Measurements from ENCODE around the gene SNTN.

SNTN gene

GRCh38 chr3:63655519-63655918 is 3.0 kb downstream of the SNTN start:
- H2BK5ac ChIP-seq (ENCODE audit: low read length), result no peak overlapping the region
- H3K27ac ChIP-seq (replicated peaks; ENCODE audit: low read length), result no peak overlapping the region
- H2AK5ac ChIP-seq (ENCODE audit: low read depth, low read length), result no peak overlapping the region
- H2AFZ ChIP-seq (ENCODE audit: low read length), result no peak overlapping the region
- no peak overlapping the region for H2BK15ac ChIP-seq (ENCODE audit: low read length)
- H3K4ac ChIP-seq (ENCODE audit: low read length), result no peak overlapping the region
- H3K4me1 ChIP-seq (ENCODE audit: control insufficient read depth in 2 of 2, insufficient read depth in 1 of 2, low read depth in 1 of 2, low read length in 2 of 2), result peaks cover 0 to 2% of the 10 kb centered on the region in 2 donors
- H4K8ac ChIP-seq (ENCODE audit: low read depth, low read length), result no peak overlapping the region
- no peak for DNase-seq (ENCODE audit: low spot score)
- H3K9ac ChIP-seq (ENCODE audit: low read depth, low read length, poor library complexity), result no peak overlapping the region
- no peak overlapping the region for H2BK12ac ChIP-seq (ENCODE audit: low read length)
- H3K4me2 ChIP-seq (ENCODE audit: insufficient read depth, low read length, poor library complexity, severe bottlenecking), result no peak overlapping the region
- H4K91ac ChIP-seq (ENCODE audit: low read depth, low read length, poor library complexity), result no peak overlapping the region
- H3K36me3 ChIP-seq (replicated peaks in 1 of 2; ENCODE audit: control insufficient read depth in 2 of 2, insufficient read depth in 2 of 2, low read length in 2 of 2), result no peaks in the 10 kb centered on the region
- no CpG with 5 or more reads among the region's 4 CpGs for WGBS, 2 donors (ENCODE audit: extremely low coverage in 2 of 2, insufficient read length in 2 of 2, insufficient replicate concordance in 1 of 2)
- H3K79me1 ChIP-seq (ENCODE audit: low read depth, low read length), result no peaks in the 10 kb centered on the region
- no peak overlapping the region for H3K4me3 ChIP-seq (ENCODE audit: low read length in 2 of 2)
- H2BK120ac ChIP-seq (ENCODE audit: low read depth, low read length), result no peak overlapping the region
- no peaks in the 10 kb centered on the region for H3K9me3 ChIP-seq (replicated peaks in 1 of 2; ENCODE audit: control insufficient read depth in 2 of 2, insufficient read depth in 1 of 2, low read depth in 1 of 2, low read length in 2 of 2)
- H3K18ac ChIP-seq (ENCODE audit: low read length), result no peak overlapping the region
- H3K27me3 ChIP-seq (ENCODE audit: control insufficient read depth in 3 of 3, insufficient read depth in 3 of 3, low read depth in 1 of 3, low read length in 3 of 3), result no peaks in the 10 kb centered on the region
- no peak overlapping the region for H3K23ac ChIP-seq (ENCODE audit: low read depth, low read length, poor library complexity)
- no peak overlapping the region for H3K14ac ChIP-seq (ENCODE audit: low read length)

- no peak overlapping the region for H4K8ac ChIP-seq (ENCODE audit: low read depth, low read length)
- no peaks in the 10 kb centered on the region for H3K36me3 ChIP-seq (replicated peaks in 1 of 2; ENCODE audit: control insufficient read depth in 2 of 2, insufficient read depth in 2 of 2, low read length in 2 of 2)
- no peak overlapping the region for H3K14ac ChIP-seq (ENCODE audit: low read length)
- H2BK5ac ChIP-seq (ENCODE audit: low read length), result no peak overlapping the region
- no peak overlapping the region for H3K27ac ChIP-seq (replicated peaks; ENCODE audit: low read length)
- H2BK120ac ChIP-seq (ENCODE audit: low read depth, low read length), result no peak overlapping the region
- H3K4me3 ChIP-seq (ENCODE audit: low read length in 2 of 2), result no peak overlapping the region
- H3K4me1 ChIP-seq (ENCODE audit: control insufficient read depth in 2 of 2, insufficient read depth in 1 of 2, low read depth in 1 of 2, low read length in 2 of 2), result peaks cover 0 to 2% of the 10 kb centered on the region in 2 donors
- no peak for DNase-seq (ENCODE audit: low spot score)
- H3K4ac ChIP-seq (ENCODE audit: low read length), result no peak overlapping the region
- H3K18ac ChIP-seq (ENCODE audit: low read length), result peak overlapping the region; percentile 53
- WGBS, 2 donors (ENCODE audit: extremely low coverage in 2 of 2, insufficient read length in 2 of 2, insufficient replicate concordance in 1 of 2), result no CpG with 5 or more reads among the region's 6 CpGs
- H4K91ac ChIP-seq (ENCODE audit: low read depth, low read length, poor library complexity), result no peak overlapping the region
- no peak overlapping the region for H2AK5ac ChIP-seq (ENCODE audit: low read depth, low read length)
- H3K79me1 ChIP-seq (ENCODE audit: low read depth, low read length), result no peaks in the 10 kb centered on the region
- no peaks in the 10 kb centered on the region for H3K9me3 ChIP-seq (replicated peaks in 1 of 2; ENCODE audit: control insufficient read depth in 2 of 2, insufficient read depth in 1 of 2, low read depth in 1 of 2, low read length in 2 of 2)
- no peak overlapping the region for H2BK15ac ChIP-seq (ENCODE audit: low read length)
- no peak overlapping the region for H3K9ac ChIP-seq (ENCODE audit: low read depth, low read length, poor library complexity)
- H2AFZ ChIP-seq (ENCODE audit: low read length), result no peak overlapping the region
- H3K27me3 ChIP-seq (ENCODE audit: control insufficient read depth in 3 of 3, insufficient read depth in 3 of 3, low read depth in 1 of 3, low read length in 3 of 3), result no peaks in the 10 kb centered on the region
- H3K4me2 ChIP-seq (ENCODE audit: insufficient read depth, low read length, poor library complexity, severe bottlenecking), result no peak overlapping the region
- no peak overlapping the region for H2BK12ac ChIP-seq (ENCODE audit: low read length)
- H3K23ac ChIP-seq (ENCODE audit: low read depth, low read length, poor library complexity), result no peak overlapping the region
Measured at GRCh38 chr3:63656786-63657185, 4.3 kb downstream of the SNTN start.

- Histone ChIP-seq H4K8ac (ENCODE audit: low read depth, low read length) (no peak overlapping the region), H2BK12ac (ENCODE audit: low read length) (no peak overlapping the region), H2AK5ac (ENCODE audit: low read depth, low read length) (no peak overlapping the region), H3K27ac (replicated peaks; ENCODE audit: low read length) (no peak overlapping the region), H3K4me1 (ENCODE audit: control insufficient read depth in 2 of 2, insufficient read depth in 1 of 2, low read depth in 1 of 2, low read length in 2 of 2) (peaks cover 0 to 2% of the 10 kb centered on the region in 2 donors), H3K9me3 (replicated peaks in 1 of 2; ENCODE audit: control insufficient read depth in 2 of 2, insufficient read depth in 1 of 2, low read depth in 1 of 2, low read length in 2 of 2) (no peaks in the 10 kb centered on the region), H2BK5ac (ENCODE audit: low read length) (no peak overlapping the region), H3K4me3 (ENCODE audit: low read length in 2 of 2) (no peak overlapping the region), H3K14ac (ENCODE audit: low read length) (no peak overlapping the region), H2BK120ac (ENCODE audit: low read depth, low read length) (no peak overlapping the region), H4K91ac (ENCODE audit: low read depth, low read length, poor library complexity) (no peak overlapping the region), H2BK15ac (ENCODE audit: low read length) (no peak overlapping the region), H3K27me3 (ENCODE audit: control insufficient read depth in 3 of 3, insufficient read depth in 3 of 3, low read depth in 1 of 3, low read length in 3 of 3) (no peaks in the 10 kb centered on the region), H3K36me3 (replicated peaks in 1 of 2; ENCODE audit: control insufficient read depth in 2 of 2, insufficient read depth in 2 of 2, low read length in 2 of 2) (no peaks in the 10 kb centered on the region), H2AFZ (ENCODE audit: low read length) (no peak overlapping the region), H3K4ac (ENCODE audit: low read length) (no peak overlapping the region), H3K9ac (ENCODE audit: low read depth, low read length, poor library complexity) (no peak overlapping the region), H3K4me2 (ENCODE audit: insufficient read depth, low read length, poor library complexity, severe bottlenecking) (no peak overlapping the region), H3K23ac (ENCODE audit: low read depth, low read length, poor library complexity) (no peak overlapping the region), H3K18ac (ENCODE audit: low read length) (no peak overlapping the region), H3K79me1 (ENCODE audit: low read depth, low read length) (no peaks in the 10 kb centered on the region)
- no peak for DNase-seq (ENCODE audit: low spot score)
- WGBS, 2 donors (ENCODE audit: extremely low coverage in 2 of 2, insufficient read length in 2 of 2, insufficient replicate concordance in 1 of 2), result no CpG with 5 or more reads among the region's 1 CpG
Measured at GRCh38 chr3:63661242-63661641, 8.8 kb downstream of the SNTN start.

GRCh38 chr3:63662011-63662410 is 9.5 kb downstream of the SNTN start:
- Histone ChIP-seq H3K4me2 (ENCODE audit: insufficient read depth, low read length, poor library complexity, severe bottlenecking) (no peak overlapping the region), H4K91ac (ENCODE audit: low read depth, low read length, poor library complexity) (no peak overlapping the region), H3K9ac (ENCODE audit: low read depth, low read length, poor library complexity) (no peak overlapping the region), H2BK5ac (ENCODE audit: low read length) (no peak overlapping the region), H3K14ac (ENCODE audit: low read length) (no peak overlapping the region), H3K4me3 (ENCODE audit: low read length in 2 of 2) (no peak overlapping the region), H3K27me3 (ENCODE audit: control insufficient read depth in 3 of 3, insufficient read depth in 3 of 3, low read depth in 1 of 3, low read length in 3 of 3) (no peaks in the 10 kb centered on the region), H2BK120ac (ENCODE audit: low read depth, low read length) (no peak overlapping the region), H2AFZ (ENCODE audit: low read length) (no peak overlapping the region), H3K4me1 (ENCODE audit: control insufficient read depth in 2 of 2, insufficient read depth in 1 of 2, low read depth in 1 of 2, low read length in 2 of 2) (no peaks in the 10 kb centered on the region), H2BK12ac (ENCODE audit: low read length) (no peak overlapping the region), H3K79me1 (ENCODE audit: low read depth, low read length) (no peaks in the 10 kb centered on the region), H3K27ac (replicated peaks; ENCODE audit: low read length) (no peak overlapping the region), H2AK5ac (ENCODE audit: low read depth, low read length) (no peak overlapping the region), H3K36me3 (replicated peaks in 1 of 2; ENCODE audit: control insufficient read depth in 2 of 2, insufficient read depth in 2 of 2, low read length in 2 of 2) (no peaks in the 10 kb centered on the region), H3K9me3 (replicated peaks in 1 of 2; ENCODE audit: control insufficient read depth in 2 of 2, insufficient read depth in 1 of 2, low read depth in 1 of 2, low read length in 2 of 2) (no peaks in the 10 kb centered on the region), H3K18ac (ENCODE audit: low read length) (no peak overlapping the region), H2BK15ac (ENCODE audit: low read length) (no peak overlapping the region), H4K8ac (ENCODE audit: low read depth, low read length) (no peak overlapping the region), H3K23ac (ENCODE audit: low read depth, low read length, poor library complexity) (no peak overlapping the region), H3K4ac (ENCODE audit: low read length) (no peak overlapping the region)
- no CpG with 5 or more reads among the region's 4 CpGs for WGBS, 2 donors (ENCODE audit: extremely low coverage in 2 of 2, insufficient read length in 2 of 2, insufficient replicate concordance in 1 of 2)
- DNase-seq (ENCODE audit: low spot score), result no peak
